PFSK-1 (cell line): ENCODE results near the gene PIRT.

Experiments
- FOXP2 ChIP-seq: optimal IDR thresholded peaks from 2 replicates; pipeline ENCODE3; 2011; ENCODE audit warnings: borderline replicate concordance, control low read depth, inconsistent platforms; ENCODE audit not compliant: insufficient read depth; ENCODE audit errors: extremely low read length, extremely low read depth
- POLR2AphosphoS5 ChIP-seq: IDR thresholded peaks from 2 replicates; pipeline ENCODE4 v1.6.1; 2012; ENCODE audit warnings: low read depth, mild to moderate bottlenecking, control low read depth, low read length, moderate library complexity
- REST ChIP-seq, 2 experiments: IDR thresholded peaks; 2 replicates each; pipeline versions ENCODE4 v1.6.1 to v1.8.0; 2011 to 2012; ENCODE audit warnings: low read depth in 2 of 2, low read length in 2 of 2, control low read depth in 1 of 2, inconsistent platforms in 1 of 2, mild to moderate bottlenecking in 1 of 2, moderate library complexity in 1 of 2; ENCODE audit not compliant: insufficient read depth in 1 of 2
- SIN3A ChIP-seq: IDR thresholded peaks from 2 replicates; pipeline ENCODE4 v1.6.1; 2012; ENCODE audit warnings: mild to moderate bottlenecking, low read length, moderate library complexity, borderline replicate concordance; ENCODE audit not compliant: insufficient read depth
- TAF1 ChIP-seq: IDR thresholded peaks from 2 replicates; pipeline ENCODE4 v1.6.1; 2012; ENCODE audit warnings: low read length, control low read depth, borderline replicate concordance; ENCODE audit not compliant: insufficient read depth

- TF ChIP-seq REST (IDR thresholded peaks at IDR 0.05; ENCODE audit: insufficient read depth in 1 of 2, low read depth in 2 of 2, low read length in 2 of 2) (no peak), TAF1 (no peak), POLR2AphosphoS5 (no peak), SIN3A (no peak), FOXP2 (no peak)
Observed at GRCh38 chr17:10807704-10808128, 30.2 kb downstream of the PIRT start.
